ENCODE data around the gene PRPS1. TPM values are rescaled to one million over a fixed set of nuclear protein-coding genes. Genes with fewer than 3 reads are reported as not detected.
A peak's percentile ranks its signal among the peaks of the same experiment; 100 is the strongest.
"Not testable (repeated sequence)": the region's sequence is repeated elsewhere in the genome, so short reads cannot be mapped to it uniquely, and the experiment has no call there.

Gene PRPS1
- total and polyA plus RNA-seq, 4 donors: 20.7 to 29.2 (median 24.4) TPM

DNA sequence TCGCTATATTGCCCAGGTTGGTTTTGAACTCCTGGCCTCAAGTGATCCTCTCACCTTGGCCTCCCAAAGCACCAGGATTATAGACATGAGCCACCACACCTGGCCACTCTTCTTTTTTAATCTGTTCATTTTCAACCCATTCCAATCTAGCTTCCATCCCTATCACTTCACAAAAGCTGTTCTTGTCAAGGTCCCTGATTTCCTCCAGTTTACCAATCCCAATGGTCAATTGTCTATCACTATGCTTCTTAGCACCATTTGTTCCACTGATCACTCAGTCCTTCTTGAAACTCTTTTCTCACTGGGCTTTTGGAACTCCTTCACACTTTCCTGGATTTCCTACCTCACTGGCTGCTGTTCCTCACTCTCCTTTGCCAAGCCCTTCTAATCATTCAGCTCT is 38.6 kb downstream of the PRPS1 start:
- Histone ChIP-seq H3K27ac (ENCODE audit: low read depth in 1 of 2, low read length in 2 of 2) (no peak overlapping the region), H3K36me3 (ENCODE audit: control insufficient read depth in 1 of 2, insufficient read depth in 2 of 2, low read length in 1 of 2) (no peaks in the 10 kb centered on the region), H3K4me1 (ENCODE audit: control insufficient read depth in 1 of 2, insufficient read depth in 2 of 2, low read length in 2 of 2) (no peaks in the 10 kb centered on the region), H3K4me3 (ENCODE audit: low read length in 2 of 2) (no peak overlapping the region), H3K9me3 (ENCODE audit: control insufficient read depth, low read length) (no peaks in the 10 kb centered on the region), H3K27me3 (ENCODE audit: control insufficient read depth in 1 of 2, insufficient read depth in 2 of 2, low read length in 1 of 2) (no peaks in the 10 kb centered on the region)
- ATAC-seq (ENCODE audit: low FRiP score) (no peak), DNase-seq (no peak)
- intact Hi-C loops (cut with DNase I): no loop called here
- 91 to 100% methylated on average over 1 of the region's 1 CpG for WGBS, 2 donors

- intact Hi-C loops (cut with DNase I): no loop called here
- WGBS, 2 donors: 71 to 95% methylated on average over 1 of the region's 1 CpG
- no peak for ATAC-seq (ENCODE audit: low FRiP score)
Observed at GRCh38 chrX:107667426-107667825, 39.1 kb downstream of the PRPS1 start.

DNA sequence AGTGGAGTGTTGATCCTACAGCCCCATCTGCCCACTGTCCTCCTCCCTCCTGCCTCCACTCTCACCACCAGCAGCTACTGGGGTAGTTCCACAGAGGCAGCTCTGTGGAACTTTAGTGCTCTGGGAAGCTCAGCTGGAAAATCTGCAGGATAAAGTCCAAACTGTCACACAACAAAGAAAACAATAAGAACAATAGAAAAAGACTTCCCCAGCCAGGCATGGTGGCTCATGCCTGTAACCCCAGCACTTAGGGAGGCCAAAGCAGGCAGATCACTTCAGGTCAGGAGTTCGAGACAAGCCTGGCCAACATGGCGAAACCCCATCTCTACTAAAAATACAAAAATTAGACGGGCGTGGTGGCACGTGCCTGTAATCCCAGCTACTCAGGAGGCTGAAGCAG is 40.4 kb downstream of the PRPS1 start:
- intact Hi-C loops (cut with DNase I); H3K27me3 ChIP-seq (ENCODE audit: control insufficient read depth in 1 of 2, insufficient read depth in 2 of 2, low read length in 1 of 2); H3K4me3 ChIP-seq (ENCODE audit: low read length in 2 of 2); H3K4me1 ChIP-seq (ENCODE audit: control insufficient read depth in 1 of 2, insufficient read depth in 2 of 2, low read length in 2 of 2); H3K36me3 ChIP-seq (ENCODE audit: control insufficient read depth in 1 of 2, insufficient read depth in 2 of 2, low read length in 1 of 2); ATAC-seq (ENCODE audit: low FRiP score); H3K9me3 ChIP-seq (ENCODE audit: control insufficient read depth, low read length); DNase-seq; H3K27ac ChIP-seq (ENCODE audit: low read depth in 1 of 2, low read length in 2 of 2): not testable (repeated sequence)
- WGBS, 2 donors: 77 to 92% methylated on average over 5 of the region's 5 CpGs

More at GRCh38 chrX:107667426-107667825, 39.1 kb downstream of the PRPS1 start:
- Histone ChIP-seq H3K9me3 (ENCODE audit: control insufficient read depth, low read length) (no peaks in the 10 kb centered on the region), H3K4me3 (ENCODE audit: low read length in 2 of 2) (no peak overlapping the region), H3K36me3 (ENCODE audit: control insufficient read depth in 1 of 2, insufficient read depth in 2 of 2, low read length in 1 of 2) (no peaks in the 10 kb centered on the region), H3K4me1 (ENCODE audit: control insufficient read depth in 1 of 2, insufficient read depth in 2 of 2, low read length in 2 of 2) (no peaks in the 10 kb centered on the region), H3K27ac (ENCODE audit: low read depth in 1 of 2, low read length in 2 of 2) (no peak overlapping the region), H3K27me3 (ENCODE audit: control insufficient read depth in 1 of 2, insufficient read depth in 2 of 2, low read length in 1 of 2) (no peaks in the 10 kb centered on the region)
- no peak for DNase-seq

GRCh38 chrX:107669261-107669660 is 41.0 kb downstream of the PRPS1 start:
- H3K4me1 ChIP-seq (ENCODE audit: control insufficient read depth in 1 of 2, insufficient read depth in 2 of 2, low read length in 2 of 2): peaks cover 0 to 2% of the 10 kb centered on the region in 2 donors
- WGBS, 2 donors: 66 to 87% methylated on average over 4 of the region's 4 CpGs
- intact Hi-C loops (cut with DNase I): no loop called here

DNA sequence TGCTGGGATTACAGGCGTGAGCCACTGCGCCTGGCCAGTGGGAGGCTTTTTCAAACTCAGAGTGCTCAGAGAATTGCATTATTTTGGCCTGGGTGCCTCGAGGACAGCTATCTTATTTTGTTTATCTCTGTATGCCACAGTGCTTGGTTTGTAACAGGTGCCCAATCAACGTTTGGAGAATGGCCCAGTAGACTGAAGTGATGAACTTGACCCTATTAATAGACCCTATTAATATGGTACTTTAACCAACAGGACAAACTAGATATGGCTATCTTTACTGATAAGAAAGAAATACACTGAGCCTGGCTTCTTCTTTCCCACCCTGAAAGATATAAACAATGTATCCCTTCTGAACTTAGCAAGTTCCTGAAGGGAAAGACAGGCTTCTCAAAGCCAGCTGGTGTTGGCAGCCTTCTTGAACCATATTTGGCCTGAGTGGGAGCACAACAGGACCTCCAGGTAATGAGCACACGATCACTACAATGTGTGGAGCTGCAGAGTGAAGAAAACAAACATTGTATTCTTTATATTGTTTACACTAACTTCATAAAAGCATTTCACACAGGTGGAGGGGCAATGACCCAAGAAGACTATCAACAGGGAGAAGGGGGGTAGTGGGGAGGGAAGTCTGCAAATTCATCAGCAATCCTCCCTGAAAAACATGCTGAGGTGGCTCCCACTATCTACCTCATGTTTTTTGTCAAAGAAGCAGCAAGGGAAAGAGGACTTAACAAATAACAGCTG is 41.7 kb downstream of the PRPS1 start:
- DNase-seq (no peak), ATAC-seq (ENCODE audit: low FRiP score) (no peak)
- Histone ChIP-seq H3K27me3 (ENCODE audit: control insufficient read depth in 1 of 2, insufficient read depth in 2 of 2, low read length in 1 of 2) (no peaks in the 10 kb centered on the region), H3K4me1 (ENCODE audit: control insufficient read depth in 1 of 2, insufficient read depth in 2 of 2, low read length in 2 of 2) (peaks cover 0 to 2% of the 10 kb centered on the region in 2 donors), H3K9me3 (ENCODE audit: control insufficient read depth, low read length) (no peaks in the 10 kb centered on the region), H3K4me3 (ENCODE audit: low read length in 2 of 2) (no peak overlapping the region), H3K36me3 (ENCODE audit: control insufficient read depth in 1 of 2, insufficient read depth in 2 of 2, low read length in 1 of 2) (no peaks in the 10 kb centered on the region), H3K27ac (ENCODE audit: low read depth in 1 of 2, low read length in 2 of 2) (no peak overlapping the region)
- intact Hi-C loops (cut with DNase I): loop anchor here (5.0 kb wide), 1 partner anchor 107 kb away; the partner anchor contains the start of genes NCBP2L (in 2 of the 2) and TSC22D3 (in 2 of the 2)
- WGBS, 2 donors: 57 to 61% methylated on average over 5 of the region's 5 CpGs

More at GRCh38 chrX:107669261-107669660, 41.0 kb downstream of the PRPS1 start:
- Histone ChIP-seq H3K27me3 (ENCODE audit: control insufficient read depth in 1 of 2, insufficient read depth in 2 of 2, low read length in 1 of 2) (no peaks in the 10 kb centered on the region), H3K27ac (ENCODE audit: low read depth in 1 of 2, low read length in 2 of 2) (no peak overlapping the region), H3K36me3 (ENCODE audit: control insufficient read depth in 1 of 2, insufficient read depth in 2 of 2, low read length in 1 of 2) (no peaks in the 10 kb centered on the region), H3K4me3 (ENCODE audit: low read length in 2 of 2) (no peak overlapping the region), H3K9me3 (ENCODE audit: control insufficient read depth, low read length) (no peaks in the 10 kb centered on the region)
- no peak for ATAC-seq (ENCODE audit: low FRiP score)
- no peak for DNase-seq

DNA sequence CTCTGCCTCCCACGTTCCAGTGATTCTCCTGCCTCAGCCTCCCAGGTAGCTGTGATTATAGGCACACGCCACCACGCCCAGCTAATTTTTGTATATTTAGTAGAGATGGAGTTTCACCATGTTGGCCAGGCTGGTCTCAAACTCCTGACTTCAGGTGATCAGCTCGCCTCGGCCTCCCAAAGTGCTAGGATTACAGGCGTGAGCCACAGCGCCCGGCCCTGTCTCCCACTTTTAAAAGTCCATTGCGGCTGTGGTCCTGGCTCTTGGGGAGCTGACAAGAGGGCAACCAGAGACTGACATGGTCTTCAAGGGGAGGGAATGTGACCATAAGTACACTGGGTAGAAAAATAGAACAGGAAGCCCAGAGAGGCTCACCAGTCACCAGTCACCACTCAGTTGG is 42.9 kb downstream of the PRPS1 start:
- H3K9me3 ChIP-seq (ENCODE audit: control insufficient read depth, low read length); H3K27ac ChIP-seq (ENCODE audit: low read depth in 1 of 2, low read length in 2 of 2); H3K27me3 ChIP-seq (ENCODE audit: control insufficient read depth in 1 of 2, insufficient read depth in 2 of 2, low read length in 1 of 2); H3K36me3 ChIP-seq (ENCODE audit: control insufficient read depth in 1 of 2, insufficient read depth in 2 of 2, low read length in 1 of 2); H3K4me3 ChIP-seq (ENCODE audit: low read length in 2 of 2); H3K4me1 ChIP-seq (ENCODE audit: control insufficient read depth in 1 of 2, insufficient read depth in 2 of 2, low read length in 2 of 2); ATAC-seq (ENCODE audit: low FRiP score); DNase-seq: not testable (repeated sequence)
- intact Hi-C loops (cut with DNase I): loop anchor here (5.0 kb wide), 1 partner anchor 106 kb away; the partner anchor contains the start of genes NCBP2L (in 2 of the 2) and TSC22D3 (in 2 of the 2)
- 85 to 94% methylated on average over 9 of the region's 9 CpGs for whole genome bisulfite sequencing, 2 donors

DNA sequence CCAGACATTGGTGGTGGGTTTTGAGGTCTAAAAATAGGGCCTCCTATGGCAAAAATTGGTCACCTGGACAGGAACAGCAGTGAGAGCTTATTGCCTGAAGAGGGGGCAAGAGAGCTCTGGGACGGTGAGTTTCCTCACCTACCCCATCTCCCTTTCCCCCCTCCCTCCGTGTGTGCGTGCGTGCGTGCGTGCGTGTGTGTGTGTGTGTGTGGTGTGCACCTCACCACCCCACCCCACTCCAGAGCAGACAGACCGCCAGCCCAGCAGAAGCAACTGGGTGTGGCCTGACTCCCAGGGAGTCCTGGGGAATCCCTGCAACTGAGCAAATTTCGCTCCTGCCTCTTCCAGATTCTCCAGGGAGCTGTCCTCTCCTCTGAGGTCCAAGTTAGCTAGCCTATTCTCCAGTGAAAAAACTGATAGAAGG is 44.7 kb downstream of the PRPS1 start:
- no peak overlapping the region for H3K4me3 ChIP-seq (ENCODE audit: low read length in 2 of 2)
- DNase-seq: peak; percentile 78 to 86
- H3K36me3 ChIP-seq (ENCODE audit: control insufficient read depth in 1 of 2, insufficient read depth in 2 of 2, low read length in 1 of 2): no peaks in the 10 kb centered on the region
- H3K9me3 ChIP-seq (ENCODE audit: control insufficient read depth, low read length): no peaks in the 10 kb centered on the region
- H3K27me3 ChIP-seq (ENCODE audit: control insufficient read depth in 1 of 2, insufficient read depth in 2 of 2, low read length in 1 of 2): no peaks in the 10 kb centered on the region
- WGBS, 2 donors: 4 to 19% methylated on average over 7 to 9 of the region's 9 CpGs
- intact Hi-C loops (cut with DNase I): loop anchor here (5.0 kb wide), 1 partner anchor 104 kb away; the partner anchor contains the start of genes NCBP2L (in 2 of the 2) and TSC22D3 (in 2 of the 2)
- peak; percentile 51 for ATAC-seq (ENCODE audit: low FRiP score)
- peak overlapping the region in 1 of 2 donors; percentile 92 for H3K27ac ChIP-seq (ENCODE audit: low read depth in 1 of 2, low read length in 2 of 2)
- peaks cover 0 to 2% of the 10 kb centered on the region in 2 donors for H3K4me1 ChIP-seq (ENCODE audit: control insufficient read depth in 1 of 2, insufficient read depth in 2 of 2, low read length in 2 of 2)

GRCh38 chrX:107673431-107673830 is 45.1 kb downstream of the PRPS1 start:
- no peak for DNase-seq

More at GRCh38 chrX:107673431-107673830, 45.1 kb downstream of the PRPS1 start:
- peaks cover 0 to 6% of the 10 kb centered on the region in 2 donors for H3K4me1 ChIP-seq (ENCODE audit: control insufficient read depth in 1 of 2, insufficient read depth in 2 of 2, low read length in 2 of 2)
- no peaks in the 10 kb centered on the region for H3K27me3 ChIP-seq (ENCODE audit: control insufficient read depth in 1 of 2, insufficient read depth in 2 of 2, low read length in 1 of 2)
- no peaks in the 10 kb centered on the region for H3K36me3 ChIP-seq (ENCODE audit: control insufficient read depth in 1 of 2, insufficient read depth in 2 of 2, low read length in 1 of 2)
- H3K27ac ChIP-seq (ENCODE audit: low read depth in 1 of 2, low read length in 2 of 2): peak overlapping the region in 1 of 2 donors; percentile 92
- intact Hi-C loops (cut with DNase I): loop anchor here (5.0 kb wide), 1 partner anchor 104 kb away; the partner anchor contains the start of genes NCBP2L (in 2 of the 2) and TSC22D3 (in 2 of the 2)
- H3K9me3 ChIP-seq (ENCODE audit: control insufficient read depth, low read length): no peaks in the 10 kb centered on the region
- ATAC-seq (ENCODE audit: low FRiP score): no peak
- 74 to 79% methylated on average over 6 of the region's 6 CpGs for WGBS, 2 donors
- no peak overlapping the region for H3K4me3 ChIP-seq (ENCODE audit: low read length in 2 of 2)

Measured in aorta (tissue), 5 donors.